Osteocyte (in vitro differentiated cells): ENCODE measurements around the gene INMT. TPM values are rescaled to one million over a fixed set of nuclear protein-coding genes. Genes with fewer than 3 reads are reported as not detected.

Experiments used
- DNase-seq: peaks from one replicate; pipeline ENCODE4 v3.0.0; 2021; ENCODE audit warnings: mixed read lengths; ENCODE audit not compliant: unreplicated experiment; ENCODE audit errors: extremely low spot score
- H3K27ac Mint-ChIP-seq: one replicate; pipeline ENCODE4 v1.8.0; 2021; ENCODE audit warnings: mild to moderate bottlenecking, mixed read lengths; ENCODE audit not compliant: unreplicated experiment
- H3K27me3 Mint-ChIP-seq: one replicate; pipeline ENCODE4 v1.8.0; 2021; ENCODE audit warnings: mixed read lengths; ENCODE audit not compliant: unreplicated experiment
- H3K36me3 Mint-ChIP-seq: one replicate; pipeline ENCODE4 v1.8.0; 2021; ENCODE audit warnings: mixed read lengths; ENCODE audit not compliant: unreplicated experiment
- H3K4me1 Mint-ChIP-seq: one replicate; pipeline ENCODE4 v1.8.0; 2021; ENCODE audit warnings: mixed read lengths; ENCODE audit not compliant: unreplicated experiment
- H3K4me3 Mint-ChIP-seq: one replicate; pipeline ENCODE4 v1.8.0; 2021; ENCODE audit warnings: mild to moderate bottlenecking, moderate library complexity, mixed read lengths; ENCODE audit not compliant: unreplicated experiment
- H3K9me3 Mint-ChIP-seq: one replicate; pipeline ENCODE4 v1.8.0; 2021; ENCODE audit warnings: mixed read lengths; ENCODE audit not compliant: unreplicated experiment
- CTCF ChIP-seq: fragments of 200-600 bp; sonication (generic); IDR thresholded peaks from 2 replicates; pipeline ENCODE4 v1.5.0; 2021; ENCODE audit warnings: antibody characterized with exemption, mild to moderate bottlenecking, moderate library complexity
- total RNA-seq: library from RNA; stranded (reverse); gene quantifications from 2 replicates; pipeline ENCODE4 v1.2.1, GENCODE V29; 2021

Gene INMT
- total RNA-seq, 1 donor from 2014 or later = 2.0 TPM

GRCh38 chr7:30706316-30706715, 45.6 kb upstream of the INMT start:
- no peak for DNase-seq
- H3K27ac Mint-ChIP-seq = no peak overlapping the region
- H3K4me3 Mint-ChIP-seq = no peak overlapping the region
- H3K27me3 Mint-ChIP-seq = peaks cover 51% of the 10 kb centered on the region
- no peaks in the 10 kb centered on the region for H3K36me3 Mint-ChIP-seq
- H3K4me1 Mint-ChIP-seq = no peaks in the 10 kb centered on the region
- H3K9me3 Mint-ChIP-seq = no peaks in the 10 kb centered on the region
- TF ChIP-seq CTCF = no peak

- Mint-ChIP-seq H3K4me3 (no peak overlapping the region), H3K9me3 (no peaks in the 10 kb centered on the region), H3K27me3 (peaks cover 51% of the 10 kb centered on the region), H3K4me1 (no peaks in the 10 kb centered on the region), H3K36me3 (no peaks in the 10 kb centered on the region), H3K27ac (no peak overlapping the region)
- TF ChIP-seq CTCF = no peak
- DNase-seq = no peak
Measured at GRCh38 chr7:30706908-30707307, 45.0 kb upstream of the INMT start.

GRCh38 chr7:30707391-30708357, 44.3 kb upstream of the INMT start:
- DNase-seq = no peak
- H3K9me3 Mint-ChIP-seq = no peaks in the 10 kb centered on the region
- H3K36me3 Mint-ChIP-seq = no peaks in the 10 kb centered on the region
- H3K4me1 Mint-ChIP-seq = no peaks in the 10 kb centered on the region
- H3K4me3 Mint-ChIP-seq = no peak overlapping the region
- no peak overlapping the region for H3K27ac Mint-ChIP-seq
- peaks cover 50% of the 10 kb centered on the region for H3K27me3 Mint-ChIP-seq
- no peak for TF ChIP-seq CTCF

- Mint-ChIP-seq H3K27me3 (peaks cover 48% of the 10 kb centered on the region), H3K36me3 (no peaks in the 10 kb centered on the region), H3K9me3 (no peaks in the 10 kb centered on the region), H3K4me1 (no peaks in the 10 kb centered on the region), H3K27ac (no peak overlapping the region), H3K4me3 (no peak overlapping the region)
- DNase-seq = no peak
- TF ChIP-seq CTCF = no peak
Measured at GRCh38 chr7:30708412-30708811, 43.5 kb upstream of the INMT start.

- Mint-ChIP-seq H3K4me3 (no peak overlapping the region), H3K4me1 (no peaks in the 10 kb centered on the region), H3K27ac (no peak overlapping the region), H3K36me3 (no peaks in the 10 kb centered on the region), H3K9me3 (no peaks in the 10 kb centered on the region), H3K27me3 (peaks cover 44% of the 10 kb centered on the region)
- DNase-seq = no peak
- no peak for TF ChIP-seq CTCF
Measured at GRCh38 chr7:30708983-30709382, 43.0 kb upstream of the INMT start.
